Fibroblast of lung (primary cell): ENCODE data around the gene TSLP.
A peak's percentile ranks its signal among the peaks of the same experiment; 100 is the strongest.

Source experiments
- CTCF ChIP-seq, 2 donors: IDR thresholded peaks in 1 of 2; conservative IDR thresholded peaks in 1 of 2; 1 replicate in 1 of 2; 2 replicates in 1 of 2; pipeline ENCODE4 v1.5.1; 2011 to 2012; ENCODE audit warnings: low read length in 2 of 2, control low read depth in 1 of 2, inconsistent platforms in 1 of 2, low read depth in 1 of 2, mild to moderate bottlenecking in 1 of 2
- EZH2 ChIP-seq: IDR thresholded peaks from 2 replicates; pipeline ENCODE4 v1.5.1; 2012; ENCODE audit warnings: low read length, control low read depth, mild to moderate bottlenecking; ENCODE audit errors: missing control alignments

GRCh38 chr5:111070272-111071134 lies 1.0 kb upstream of the TSLP start:
- TF ChIP-seq EZH2 (no peak), CTCF (conservative IDR thresholded peaks at IDR 0.05 in 1 of 2, IDR thresholded peaks at IDR 0.05 in 1 of 2; ENCODE audit: low read depth in 1 of 2, low read length in 2 of 2) (peak in 1 of 2 donors; percentile 24)
